H9 (cell line): ENCODE data around the gene UMPS. TPM values are rescaled to one million over a fixed set of nuclear protein-coding genes. Genes with fewer than 3 reads are reported as not detected.

Source experiments
- DNase-seq: peaks from one replicate; pipeline ENCODE4 v3.0.0-alpha.2; 2017
- H2AFZ ChIP-seq: one replicate; pipeline ENCODE4 v1.6.1; 2013; ENCODE audit warnings: mild to moderate bottlenecking, low read length, control low read depth, moderate library complexity
- H2AK5ac ChIP-seq: 2 replicates; pipeline ENCODE4 v1.6.1; 2013; ENCODE audit warnings: low read length, control low read depth, mixed read lengths; ENCODE audit not compliant: insufficient read length
- H2BK120ac ChIP-seq: one replicate; pipeline ENCODE4 v1.6.1; 2013; ENCODE audit warnings: low read depth, mild to moderate bottlenecking, low read length, control low read depth, inconsistent platforms; ENCODE audit not compliant: poor library complexity, severe bottlenecking
- H2BK12ac ChIP-seq: 2 replicates; pipeline ENCODE4 v1.6.1; 2013; ENCODE audit warnings: low read length, control low read depth, mixed read lengths, low read depth; ENCODE audit not compliant: insufficient read length
- H2BK15ac ChIP-seq: 2 replicates; pipeline ENCODE4 v1.6.1; 2013; ENCODE audit warnings: low read depth, low read length, control low read depth
- H2BK20ac ChIP-seq: one replicate; pipeline ENCODE4 v1.6.1; 2013; ENCODE audit warnings: low read depth, mild to moderate bottlenecking, low read length, control low read depth, inconsistent platforms; ENCODE audit not compliant: poor library complexity, severe bottlenecking
- H2BK5ac ChIP-seq: 2 replicates; pipeline ENCODE4 v1.6.1; 2013; ENCODE audit warnings: low read length, control low read depth, mixed read lengths; ENCODE audit not compliant: insufficient read length
- H3K14ac ChIP-seq: 2 replicates; pipeline ENCODE4 v1.6.1; 2013; ENCODE audit warnings: low read length, control low read depth; ENCODE audit not compliant: insufficient read depth
- H3K18ac ChIP-seq: 2 replicates; pipeline ENCODE4 v1.6.1; 2013; ENCODE audit warnings: low read depth, mild to moderate bottlenecking, mixed read lengths, low read length, control low read depth; ENCODE audit not compliant: insufficient read length
- H3K23ac ChIP-seq: 2 replicates; pipeline ENCODE4 v1.6.1; 2013; ENCODE audit warnings: low read length, control low read depth, mixed read lengths, low read depth; ENCODE audit not compliant: insufficient read length
- H3K23me2 ChIP-seq: 2 replicates; pipeline ENCODE4 v1.6.1; 2013; ENCODE audit warnings: low read depth, mild to moderate bottlenecking, mixed read lengths, low read length, control low read depth; ENCODE audit not compliant: insufficient read length, poor library complexity, severe bottlenecking
- H3K27ac ChIP-seq: 2 replicates; pipeline ENCODE4 v1.5.1; 2013; ENCODE audit warnings: low read length, control low read depth, mixed read lengths, low read depth; ENCODE audit not compliant: insufficient read length
- H3K27me3 ChIP-seq: 2 replicates; pipeline ENCODE4 v1.6.1; 2013; ENCODE audit warnings: low read length, control low read depth, inconsistent platforms; ENCODE audit not compliant: insufficient read depth
- H3K4ac ChIP-seq: 2 replicates; pipeline ENCODE4 v1.6.1; 2013; ENCODE audit warnings: low read depth, mild to moderate bottlenecking, control low read depth, inconsistent platforms, low read length, moderate library complexity
- H3K4me1 ChIP-seq: 2 replicates; pipeline ENCODE4 v1.6.1; 2013; ENCODE audit warnings: low read length, control low read depth, inconsistent platforms; ENCODE audit not compliant: insufficient read depth
- H3K4me2 ChIP-seq: 2 replicates; pipeline ENCODE4 v1.6.1; 2013; ENCODE audit warnings: low read length, control low read depth, mixed read lengths; ENCODE audit not compliant: insufficient read length, insufficient read depth
- H3K56ac ChIP-seq: 2 replicates; pipeline ENCODE4 v1.6.1; 2013; ENCODE audit warnings: low read depth, mild to moderate bottlenecking, mixed read lengths, low read length, control low read depth; ENCODE audit not compliant: insufficient read length
- H3K79me1 ChIP-seq: 2 replicates; pipeline ENCODE4 v1.6.1; 2013; ENCODE audit warnings: low read depth, mild to moderate bottlenecking, moderate library complexity, low read length, control low read depth, inconsistent platforms; ENCODE audit not compliant: insufficient read depth, poor library complexity, severe bottlenecking
- H3K79me2 ChIP-seq: 2 replicates; pipeline ENCODE4 v1.6.1; 2013; ENCODE audit warnings: low read length, control low read depth, inconsistent platforms; ENCODE audit not compliant: insufficient read depth
- H3K9ac ChIP-seq: 2 replicates; pipeline ENCODE4 v1.6.1; 2013; ENCODE audit warnings: low read length, control low read depth, mixed read lengths; ENCODE audit not compliant: insufficient read length; ENCODE audit errors: extremely low read depth
- H3K9me3 ChIP-seq: one replicate; pipeline ENCODE4 v1.6.1; 2013; ENCODE audit warnings: low read depth, low read length, inconsistent platforms; ENCODE audit not compliant: control insufficient read depth
- H3T11ph ChIP-seq: one replicate; pipeline ENCODE4 v1.6.1; 2013; ENCODE audit warnings: mild to moderate bottlenecking, low read length, control low read depth, inconsistent platforms
- H4K20me1 ChIP-seq: one replicate; pipeline ENCODE4 v1.6.1; 2013; ENCODE audit not compliant: control insufficient read depth, insufficient read length, insufficient read depth
- H4K5ac ChIP-seq: 2 replicates; pipeline ENCODE4 v1.6.1; 2013; ENCODE audit warnings: low read depth, mild to moderate bottlenecking, mixed read lengths, low read length, control low read depth; ENCODE audit not compliant: insufficient read length
- H4K8ac ChIP-seq: replicated peaks from 2 replicates; pipeline ENCODE4 v1.6.1; 2013; ENCODE audit warnings: low read length, control low read depth, mixed read lengths, low read depth; ENCODE audit not compliant: insufficient read length
- H4K91ac ChIP-seq: 2 replicates; pipeline ENCODE4 v1.6.1; 2013; ENCODE audit warnings: low read depth, mild to moderate bottlenecking, moderate library complexity, mixed read lengths, low read length, control low read depth; ENCODE audit not compliant: insufficient read length
- H3K27ac Mint-ChIP-seq, 3 experiments: 2 replicates in 2 of 3; 3 replicates in 1 of 3; pipeline ENCODE4 v1.8.0; 2020 to 2021; ENCODE audit warnings: mixed read lengths in 3 of 3, mild to moderate bottlenecking in 1 of 3, moderate library complexity in 1 of 3
- H3K27me3 Mint-ChIP-seq: 2 replicates; pipeline ENCODE4 v1.8.0; 2021; ENCODE audit warnings: low read depth, mild to moderate bottlenecking, moderate library complexity, mixed read lengths
- H3K36me3 Mint-ChIP-seq, 3 experiments: 2 replicates in 2 of 3; 3 replicates in 1 of 3; pipeline ENCODE4 v1.8.0; 2020 to 2021; ENCODE audit warnings: low read depth in 3 of 3, mixed read lengths in 3 of 3; ENCODE audit not compliant: insufficient read depth in 1 of 3
- H3K4me1 Mint-ChIP-seq, 2 experiments: 2 replicates each; pipeline ENCODE4 v1.8.0; 2020; ENCODE audit warnings: mixed read lengths in 2 of 2
- H3K4me3 Mint-ChIP-seq, 2 experiments: 2 replicates in 1 of 2; 3 replicates in 1 of 2; pipeline ENCODE4 v1.8.0; 2020 to 2021; ENCODE audit warnings: mild to moderate bottlenecking in 2 of 2, mixed read lengths in 2 of 2, moderate library complexity in 1 of 2
- H3K9me3 Mint-ChIP-seq, 2 experiments: 2 replicates in 1 of 2; 3 replicates in 1 of 2; pipeline ENCODE4 v1.8.0; 2020; ENCODE audit warnings: mild to moderate bottlenecking in 2 of 2, mixed read lengths in 2 of 2, moderate library complexity in 1 of 2
- WGBS: extraction: QIAGEN DNeasy Blood & Tissue Kit; methylation state at CpG from one replicate; pipeline ENCODE4 v1.1.7; 2013; ENCODE audit warnings: missing lambda C conversion rate, low lambda C conversion rate, mixed read lengths; ENCODE audit not compliant: insufficient read length; ENCODE audit errors: extremely low coverage; 5-methylcytosine and 5-hydroxymethylcytosine counted together
- total RNA-seq: library from RNA; stranded (reverse); gene quantifications from 2 replicates; pipeline ENCODE4 v1.2.1, GENCODE V29; 2021
- TF ChIP-seq, protein P1 (sequence below): fragments of 200-600 bp; sonication (generic); conservative IDR thresholded peaks from 3 replicates; pipeline ENCODE4 v1.8.0; 2021; ENCODE audit warnings: antibody characterized with exemption, mild to moderate bottlenecking

Gene UMPS
- total RNA-seq, 1 experiment from 2014 or later: 65.4 TPM

DNA sequence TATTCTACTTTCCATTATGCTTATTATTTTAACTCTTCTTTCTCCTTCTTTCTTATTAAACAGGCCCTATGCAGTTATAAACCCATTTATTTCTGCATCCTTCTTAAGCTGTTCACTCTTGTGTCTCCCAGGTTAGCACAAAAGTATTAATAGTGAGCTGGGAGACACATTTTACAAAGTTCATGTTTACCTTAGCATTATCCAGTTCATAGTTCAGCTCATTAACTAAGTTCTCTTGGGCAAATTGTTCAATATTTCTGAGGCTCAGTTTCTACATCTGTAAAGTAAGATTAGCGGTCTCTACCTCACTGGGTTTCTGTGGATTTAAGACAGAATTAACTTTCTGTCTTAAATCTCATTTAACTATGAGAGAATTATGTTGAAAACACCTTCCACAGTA lies 31.2 kb upstream of the UMPS start:
- Histone ChIP-seq H3K79me1 (no peaks in the 10 kb centered on the region), H4K8ac (no peak overlapping the region), H3T11ph (no peak overlapping the region), H3K79me2 (no peaks in the 10 kb centered on the region), H3K23ac (no peak overlapping the region), H3K9ac (no peak overlapping the region), H2BK20ac (no peak overlapping the region), H3K23me2 (no peaks in the 10 kb centered on the region), H2AFZ (no peak overlapping the region), H2BK120ac (no peak overlapping the region), H4K91ac (no peak overlapping the region), H3K4ac (no peak overlapping the region), H3K27me3 (no peaks in the 10 kb centered on the region), H2AK5ac (no peak overlapping the region), H3K18ac (no peak overlapping the region), H3K4me1 (peaks cover 4% of the 10 kb centered on the region; the same call in 1 of the 2 replicates), H4K5ac (no peak overlapping the region), H3K9me3 (no peaks in the 10 kb centered on the region), H3K14ac (no peak overlapping the region), H2BK15ac (no peak overlapping the region), H2BK5ac (no peak overlapping the region), H4K20me1 (no peaks in the 10 kb centered on the region), H3K27ac (no peak overlapping the region), H3K4me2 (no peak overlapping the region), H2BK12ac (no peak overlapping the region), H3K56ac (no peak overlapping the region)
- TF ChIP-seq, protein P1, sequence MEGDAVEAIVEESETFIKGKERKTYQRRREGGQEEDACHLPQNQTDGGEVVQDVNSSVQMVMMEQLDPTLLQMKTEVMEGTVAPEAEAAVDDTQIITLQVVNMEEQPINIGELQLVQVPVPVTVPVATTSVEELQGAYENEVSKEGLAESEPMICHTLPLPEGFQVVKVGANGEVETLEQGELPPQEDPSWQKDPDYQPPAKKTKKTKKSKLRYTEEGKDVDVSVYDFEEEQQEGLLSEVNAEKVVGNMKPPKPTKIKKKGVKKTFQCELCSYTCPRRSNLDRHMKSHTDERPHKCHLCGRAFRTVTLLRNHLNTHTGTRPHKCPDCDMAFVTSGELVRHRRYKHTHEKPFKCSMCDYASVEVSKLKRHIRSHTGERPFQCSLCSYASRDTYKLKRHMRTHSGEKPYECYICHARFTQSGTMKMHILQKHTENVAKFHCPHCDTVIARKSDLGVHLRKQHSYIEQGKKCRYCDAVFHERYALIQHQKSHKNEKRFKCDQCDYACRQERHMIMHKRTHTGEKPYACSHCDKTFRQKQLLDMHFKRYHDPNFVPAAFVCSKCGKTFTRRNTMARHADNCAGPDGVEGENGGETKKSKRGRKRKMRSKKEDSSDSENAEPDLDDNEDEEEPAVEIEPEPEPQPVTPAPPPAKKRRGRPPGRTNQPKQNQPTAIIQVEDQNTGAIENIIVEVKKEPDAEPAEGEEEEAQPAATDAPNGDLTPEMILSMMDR: no peak
- no peak overlapping the region for H3K27ac Mint-ChIP-seq
- H3K4me1 Mint-ChIP-seq: peaks cover 13% of the 10 kb centered on the region in 2 experiments
- DNase-seq: no peak
- no peaks in the 10 kb centered on the region for H3K36me3 Mint-ChIP-seq
- H3K4me3 Mint-ChIP-seq: no peak overlapping the region
- WGBS: no CpG with 5 or more reads among the region's 1 CpG
- H3K9me3 Mint-ChIP-seq: no peaks in the 10 kb centered on the region
- peaks cover 3% of the 10 kb centered on the region; the same call in 1 of the 2 replicates for H3K27me3 Mint-ChIP-seq
